Measurements from ENCODE around the gene ABHD12. TPM values are rescaled to one million over a fixed set of nuclear protein-coding genes. Genes with fewer than 3 reads are reported as not detected.
"Not testable (repeated sequence)": the region's sequence is repeated elsewhere in the genome, so short reads cannot be mapped to it uniquely, and the experiment has no call there.

ABHD12 gene
- total RNA-seq, 1 experiment from 2014 or later = 130 TPM

DNA sequence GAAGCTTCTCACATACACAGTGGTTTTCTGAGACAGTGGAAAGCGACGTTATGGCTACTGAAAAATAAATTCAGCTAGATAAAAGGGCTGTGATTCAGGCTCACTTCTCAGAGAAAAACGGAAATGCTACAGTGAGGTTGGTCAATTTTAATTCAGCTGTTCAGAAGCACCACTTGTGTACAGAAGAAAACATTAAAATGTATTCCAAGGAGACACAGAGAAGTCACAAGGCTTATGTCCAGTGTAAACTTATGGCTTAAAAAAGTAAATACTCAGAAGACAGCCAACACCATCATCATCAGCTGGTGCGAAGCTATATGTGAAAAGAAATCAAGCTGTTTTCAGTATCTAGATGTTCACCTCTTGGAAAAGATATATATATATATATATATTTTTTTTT, 68.6 kb downstream of the ABHD12 start:
- no peak for DNase-seq (ENCODE audit: low read depth)

DNA sequence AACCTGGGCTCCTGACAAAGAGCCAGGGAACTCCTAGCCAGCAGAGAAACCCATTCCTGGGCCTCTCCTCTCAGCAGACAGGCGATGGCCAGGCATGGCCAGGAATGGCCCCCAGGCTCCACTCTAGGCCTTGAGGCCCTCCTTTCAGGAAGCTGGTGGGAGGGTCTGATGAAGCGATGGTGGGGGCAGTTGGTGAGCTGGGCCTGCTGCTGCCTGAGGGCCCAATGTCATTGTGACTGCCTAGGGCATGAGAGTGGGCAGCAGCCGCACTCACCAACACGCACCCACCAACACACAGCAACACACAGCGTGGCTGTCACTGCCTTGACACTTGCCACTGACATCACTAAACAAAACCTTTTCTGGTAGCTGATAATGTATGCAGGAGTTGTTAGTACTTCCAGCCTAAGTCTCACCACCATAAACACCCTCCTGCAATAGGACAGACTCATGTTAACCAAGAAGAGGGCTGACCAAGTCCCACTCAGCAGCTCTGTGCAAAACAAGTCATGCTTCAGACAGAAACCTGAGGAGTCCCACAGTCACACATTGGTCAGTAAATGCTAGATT, 69.3 kb downstream of the ABHD12 start:
- DNase-seq (ENCODE audit: low read depth) = no peak

DNA sequence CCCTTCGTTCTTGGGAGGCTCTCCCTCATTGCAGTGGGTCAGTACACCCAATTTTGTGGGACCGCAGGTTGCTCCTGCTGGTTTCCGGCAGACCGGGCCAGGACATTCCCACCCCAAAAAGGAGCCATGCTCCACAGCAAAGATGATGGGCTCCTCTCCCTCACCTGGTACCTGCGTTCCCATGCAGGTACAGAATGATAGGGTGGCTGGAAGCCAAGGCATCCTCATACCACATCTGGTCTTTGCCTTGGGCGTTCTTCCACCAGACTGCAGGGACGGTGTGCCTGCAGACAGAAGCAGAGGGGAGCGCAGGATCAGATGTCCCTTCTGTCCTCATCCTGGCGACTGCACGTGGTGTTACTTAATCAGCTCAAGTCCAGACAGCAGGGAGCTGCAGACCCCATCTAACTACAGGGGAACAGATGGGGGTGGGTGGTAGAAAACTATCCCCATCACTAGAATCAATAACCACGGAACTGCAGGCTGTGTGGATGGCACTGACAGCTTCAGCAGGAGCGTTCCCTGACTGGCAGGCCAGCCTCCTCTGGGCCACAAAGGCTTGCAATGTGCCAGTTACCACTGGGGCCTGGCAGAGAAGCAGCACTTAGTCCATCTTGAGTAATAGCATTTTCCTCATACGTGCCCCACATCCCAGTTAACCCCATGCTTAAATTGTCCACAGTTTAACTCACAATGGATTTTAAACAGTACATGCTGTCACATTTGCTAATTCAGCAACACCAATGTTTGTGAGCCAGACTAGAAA, 70.4 kb downstream of the ABHD12 start:
- no peak for DNase-seq (ENCODE audit: low read depth)

DNA sequence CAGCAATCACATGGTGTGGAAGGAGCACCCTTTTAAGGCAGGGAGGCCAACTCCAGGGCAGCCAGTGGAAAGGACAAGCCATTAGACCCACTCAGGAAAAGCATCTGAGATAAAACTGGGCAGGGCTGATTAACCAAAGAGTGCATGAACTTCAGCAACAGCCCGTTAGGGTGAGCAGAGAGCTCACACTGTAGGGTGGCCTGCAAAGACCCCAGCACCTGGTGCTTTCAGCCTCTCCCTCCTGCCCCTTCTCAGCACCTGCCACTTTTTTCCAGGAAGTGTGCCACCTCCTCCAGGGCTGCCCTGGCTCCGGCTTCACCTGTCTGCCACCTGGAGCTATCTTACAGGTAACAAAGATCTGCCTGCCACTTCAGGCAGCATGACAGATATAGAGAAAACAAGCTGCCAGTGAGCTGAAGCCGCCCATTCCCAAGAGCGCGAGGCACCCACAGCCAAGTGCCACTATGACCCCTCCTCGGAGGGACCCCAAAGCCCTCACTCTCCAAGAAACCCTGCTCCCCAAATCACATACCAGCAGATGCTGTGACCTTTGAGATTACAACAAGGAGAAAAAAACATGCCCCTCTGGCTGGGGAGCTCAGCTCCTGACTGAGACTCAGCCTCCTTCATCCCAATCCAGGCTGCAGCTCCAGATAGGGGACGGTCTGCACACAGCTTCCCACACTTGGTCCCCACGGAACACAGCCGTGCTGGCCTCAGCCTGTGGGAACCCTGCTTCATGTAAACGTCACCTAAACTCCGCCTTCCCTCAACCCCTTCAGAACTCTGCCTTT, 71.2 kb downstream of the ABHD12 start:
- DNase-seq (ENCODE audit: low read depth) = no peak

DNA sequence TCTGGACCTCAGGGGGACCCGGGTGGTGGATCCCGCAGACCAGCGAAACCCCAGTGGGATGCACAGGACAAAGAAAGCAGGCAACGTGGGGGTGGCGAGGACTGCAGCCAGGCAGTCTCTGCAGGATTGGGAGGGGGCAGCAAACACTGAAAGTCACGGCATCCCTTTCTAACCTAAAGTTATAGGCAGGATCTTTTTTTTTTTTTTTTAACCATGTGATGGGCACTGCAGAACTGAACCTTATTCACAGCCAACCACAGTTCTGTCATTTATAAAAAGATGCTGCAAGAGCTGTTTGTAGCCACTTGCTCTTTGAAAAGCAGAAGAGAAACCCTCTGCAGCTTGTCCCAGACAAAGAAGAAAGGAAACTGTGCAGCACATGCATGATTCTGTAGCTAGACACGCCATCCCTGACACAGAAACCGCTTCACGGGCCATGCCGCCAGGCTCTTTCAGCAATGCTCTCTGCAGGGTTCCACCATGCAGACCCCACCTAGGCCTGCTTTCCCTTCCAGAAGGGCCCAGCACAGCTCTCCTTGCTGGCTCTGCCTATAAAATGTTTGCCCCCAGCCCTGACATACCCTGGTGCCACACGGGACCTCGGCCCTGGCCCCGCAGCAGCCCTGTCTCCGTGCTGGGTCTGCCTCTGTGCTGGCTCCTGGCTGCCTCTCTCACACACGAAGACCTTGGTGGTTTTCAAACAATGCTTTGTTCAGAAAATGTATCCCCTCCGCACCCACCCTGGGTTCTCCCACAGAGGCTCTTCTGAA, 72.0 kb downstream of the ABHD12 start:
- DNase-seq (ENCODE audit: low read depth) = no peak

DNA sequence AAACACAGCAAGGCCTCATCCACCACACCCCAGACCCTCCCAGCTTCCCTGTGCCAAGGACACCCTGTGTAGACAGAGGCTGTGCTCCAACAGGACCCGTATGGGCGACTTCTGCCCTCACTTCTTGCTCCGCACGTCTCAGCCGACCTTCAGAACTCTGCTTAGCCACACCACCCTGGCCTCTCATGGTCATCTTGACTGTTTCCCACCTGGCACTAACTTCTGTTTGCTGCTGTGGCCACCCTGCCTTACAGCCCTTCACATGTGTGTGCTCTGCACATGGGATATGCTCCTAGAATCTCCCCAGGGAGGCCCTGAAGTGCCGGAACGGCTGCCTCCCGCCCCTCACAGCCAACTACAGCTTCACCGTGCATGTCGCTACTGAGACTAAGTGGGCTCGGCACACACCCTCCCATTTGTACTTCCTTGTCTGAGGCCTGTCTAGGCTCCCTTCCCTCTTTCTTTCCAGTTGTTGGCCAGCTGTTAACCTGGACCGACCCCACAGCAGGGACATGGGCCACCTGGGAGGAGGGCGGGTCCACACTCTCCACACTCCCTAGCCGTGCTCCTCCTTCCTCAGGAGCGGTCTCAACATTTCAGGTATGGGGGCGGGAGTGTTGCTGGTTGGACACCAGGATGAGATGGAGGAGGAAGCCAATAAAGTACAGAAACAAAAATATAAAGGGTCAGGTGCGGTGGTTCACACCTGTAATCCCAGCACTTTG, 73.1 kb downstream of the ABHD12 start:
- DNase-seq (ENCODE audit: low read depth) = no peak

DNA sequence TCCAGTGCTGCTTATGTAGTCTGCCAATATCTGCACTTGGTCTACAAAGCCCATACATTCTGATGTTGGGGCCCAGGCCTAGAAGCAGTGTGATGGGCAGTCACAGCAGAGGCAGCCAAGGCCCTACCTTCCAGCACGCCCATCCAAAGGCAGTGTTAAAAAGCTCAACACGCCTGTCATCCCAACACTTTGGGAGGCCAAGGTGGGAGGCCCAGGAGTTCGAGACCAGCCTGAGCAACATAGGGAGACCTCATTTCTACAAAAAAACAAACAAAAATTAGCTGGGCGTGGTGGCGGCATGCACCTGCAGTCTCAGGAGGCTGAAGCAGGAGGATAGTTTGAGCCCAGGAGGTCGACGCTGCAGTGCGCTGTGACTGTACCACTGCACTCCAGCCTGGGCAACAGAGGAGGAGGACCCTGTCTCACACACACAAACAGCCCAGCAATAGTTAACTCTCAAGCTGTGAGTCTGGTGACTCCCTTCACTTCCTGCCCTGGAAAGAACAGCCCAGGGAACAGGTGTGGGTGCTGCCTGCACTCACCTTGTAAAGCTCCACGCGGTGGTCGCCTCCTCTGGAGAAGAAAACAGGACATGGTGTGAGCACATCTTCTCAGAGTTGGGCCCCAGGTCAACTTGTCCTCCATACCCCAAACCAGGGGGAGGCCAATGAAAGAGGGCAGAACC, 74.0 kb downstream of the ABHD12 start:
- DNase-seq (ENCODE audit: low read depth) = no peak

DNA sequence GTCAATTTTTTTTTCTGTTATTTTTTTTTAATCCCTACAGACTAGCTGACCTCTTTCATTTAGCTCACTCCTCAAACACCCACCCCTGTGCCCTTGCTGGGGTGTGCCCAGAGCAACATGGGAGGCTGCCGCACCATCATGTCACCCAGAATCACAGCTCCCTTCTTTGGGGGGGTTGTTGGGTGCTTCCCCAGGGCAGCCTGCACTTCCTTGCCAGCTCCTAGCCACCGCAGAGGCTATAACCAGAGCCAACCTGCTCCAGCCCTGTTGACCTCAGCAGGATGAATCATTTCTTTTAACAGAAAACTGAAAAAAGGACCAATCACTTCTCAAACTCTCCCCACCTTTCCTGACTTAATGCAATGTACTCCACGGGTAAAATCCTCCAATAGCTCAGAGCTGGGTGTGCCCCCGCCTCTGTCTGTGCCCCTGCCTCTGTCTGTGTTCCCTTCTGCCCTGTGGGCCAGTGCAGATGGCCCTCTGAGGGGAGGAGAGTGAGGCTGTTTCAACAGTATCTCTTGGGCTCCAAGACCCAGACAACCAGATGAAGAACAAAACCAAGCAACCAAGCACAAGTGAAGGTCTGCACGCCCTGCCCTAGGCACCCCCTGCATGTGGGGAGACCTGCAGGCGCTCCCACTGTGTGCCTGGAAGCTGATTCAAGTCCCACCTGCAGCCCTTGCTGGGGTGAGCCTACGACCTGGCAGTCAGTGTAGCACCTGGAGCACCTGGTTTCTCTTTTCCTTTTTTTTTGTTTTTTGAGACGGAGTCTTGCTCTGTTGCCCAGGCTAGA, 75.0 kb downstream of the ABHD12 start:
- peak; percentile 89 for DNase-seq (ENCODE audit: low read depth)

DNA sequence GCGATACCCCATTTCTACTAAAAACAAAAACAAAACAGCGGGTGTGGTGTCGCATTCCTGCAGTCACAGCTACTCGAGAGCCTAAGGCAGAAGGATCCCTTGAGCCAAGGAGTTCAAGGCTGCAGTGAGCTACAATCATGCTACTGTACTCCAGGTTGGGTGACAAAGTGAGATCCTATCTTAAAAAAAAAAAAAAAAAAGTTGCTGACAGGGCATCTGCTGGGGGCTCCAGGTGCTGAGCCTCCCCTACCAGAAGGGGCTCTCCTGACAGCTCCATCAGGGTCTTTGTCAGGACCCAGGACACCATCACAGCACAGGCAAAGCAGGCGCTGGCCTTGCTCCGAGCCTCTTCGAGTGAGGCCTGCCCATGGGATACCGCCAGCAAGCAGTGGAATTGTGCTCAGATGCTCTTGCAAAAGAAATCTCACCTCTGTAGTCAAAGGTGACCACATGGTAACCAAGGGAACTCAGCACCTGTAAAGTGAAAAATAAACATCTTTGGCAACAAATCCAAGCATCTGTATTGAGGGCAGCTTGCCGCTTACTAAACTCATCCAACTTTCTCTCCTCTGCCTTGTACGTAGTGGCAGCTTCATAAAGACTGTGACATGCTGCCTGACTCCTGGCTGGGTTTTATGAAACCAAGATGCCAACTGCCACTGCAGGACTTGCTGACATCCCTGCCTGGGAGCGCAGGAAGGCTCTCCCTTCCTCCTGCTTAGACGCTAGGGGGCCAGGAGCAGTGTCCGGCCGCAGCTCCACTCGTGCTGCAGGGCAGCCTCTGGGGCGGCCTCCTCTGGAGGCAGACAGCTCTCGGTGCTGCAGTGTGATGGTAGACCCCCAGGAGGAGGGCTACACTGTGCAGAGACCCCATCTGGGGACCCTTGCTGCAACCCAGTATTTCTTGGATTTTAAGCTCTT, 75.9 kb downstream of the ABHD12 start:
- DNase-seq (ENCODE audit: low read depth) = peak; percentile 37

DNA sequence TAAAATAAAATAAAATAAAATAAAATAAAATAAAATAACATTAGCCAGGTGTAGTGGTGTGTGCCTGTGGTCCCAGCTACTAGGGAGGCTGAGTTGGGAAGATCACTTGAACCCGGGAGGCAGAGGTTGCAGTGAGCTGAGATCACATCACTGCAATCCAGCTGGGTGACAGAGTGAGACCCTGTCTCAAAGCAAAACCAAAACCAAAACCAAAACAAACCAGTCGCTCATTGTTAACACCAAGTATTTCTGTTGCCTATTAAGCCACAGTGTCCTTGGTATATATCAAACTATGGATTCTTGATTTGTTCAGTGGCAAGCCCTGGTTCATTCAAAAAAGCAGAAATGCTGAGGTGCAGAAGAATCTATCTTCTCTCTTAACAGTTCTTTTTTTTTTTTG, 77.0 kb downstream of the ABHD12 start:
- no peak for DNase-seq (ENCODE audit: low read depth)

DNA sequence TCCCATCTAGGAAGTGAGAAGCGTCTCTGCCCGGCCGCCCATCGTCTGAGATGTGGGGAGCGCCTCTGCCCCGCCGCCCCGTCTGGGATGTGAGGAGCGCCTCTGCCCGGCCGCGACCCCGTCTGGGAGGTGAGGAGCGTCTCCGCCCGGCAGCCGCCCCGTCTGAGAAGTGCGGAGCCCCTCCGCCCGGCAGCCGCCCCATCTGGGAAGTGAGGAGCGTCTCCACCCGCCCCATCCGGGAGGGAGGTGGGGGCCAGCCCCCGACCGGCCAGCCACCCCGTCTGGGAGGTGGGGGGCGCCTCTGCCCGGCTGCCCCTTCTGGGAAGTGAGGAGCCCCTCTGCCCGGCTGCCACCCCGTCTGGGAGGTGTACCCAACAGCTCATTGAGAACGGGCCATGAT, 77.9 kb downstream of the ABHD12 start:
- not testable (repeated sequence) for DNase-seq (ENCODE audit: low read depth)

DNA sequence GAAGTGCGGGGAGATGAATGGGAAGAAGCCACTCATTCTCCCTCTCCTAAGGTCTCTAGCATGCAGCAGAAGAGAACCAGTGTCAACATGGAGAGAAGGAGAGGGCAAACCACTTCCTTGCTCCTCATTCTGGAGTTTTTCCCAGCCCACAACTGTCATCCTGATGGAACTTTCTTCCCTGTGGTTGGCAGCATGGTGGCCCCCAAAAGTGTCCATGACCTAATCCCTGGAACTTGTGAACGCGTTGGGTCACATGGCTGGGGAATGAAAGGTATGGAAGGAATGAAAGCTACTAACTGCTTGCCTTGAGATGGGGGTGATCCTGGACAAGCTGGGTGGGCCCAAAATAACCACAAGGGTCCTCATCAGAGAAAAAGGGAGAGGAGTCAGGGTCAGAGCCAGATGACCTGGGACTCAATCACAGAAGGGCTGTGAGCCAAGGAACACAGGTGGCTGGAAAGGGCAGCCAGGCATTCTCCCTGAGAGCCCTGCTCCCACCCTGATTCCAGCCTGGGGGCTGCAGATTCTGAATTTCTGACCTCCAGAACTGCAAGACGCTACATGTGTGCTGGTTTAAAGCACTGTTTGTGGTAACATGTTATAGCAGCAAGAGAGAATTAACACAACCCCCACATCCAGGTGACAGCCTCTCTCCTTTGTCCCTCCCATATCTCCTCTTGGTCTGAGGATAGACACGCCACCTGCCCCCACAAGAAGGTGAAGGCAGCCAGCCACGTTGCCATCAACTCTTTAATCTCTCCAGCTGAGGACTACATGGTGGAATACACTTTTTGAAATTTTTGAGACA, 79.5 kb downstream of the ABHD12 start:
- peak; percentile 96 for DNase-seq (ENCODE audit: low read depth)

DNA sequence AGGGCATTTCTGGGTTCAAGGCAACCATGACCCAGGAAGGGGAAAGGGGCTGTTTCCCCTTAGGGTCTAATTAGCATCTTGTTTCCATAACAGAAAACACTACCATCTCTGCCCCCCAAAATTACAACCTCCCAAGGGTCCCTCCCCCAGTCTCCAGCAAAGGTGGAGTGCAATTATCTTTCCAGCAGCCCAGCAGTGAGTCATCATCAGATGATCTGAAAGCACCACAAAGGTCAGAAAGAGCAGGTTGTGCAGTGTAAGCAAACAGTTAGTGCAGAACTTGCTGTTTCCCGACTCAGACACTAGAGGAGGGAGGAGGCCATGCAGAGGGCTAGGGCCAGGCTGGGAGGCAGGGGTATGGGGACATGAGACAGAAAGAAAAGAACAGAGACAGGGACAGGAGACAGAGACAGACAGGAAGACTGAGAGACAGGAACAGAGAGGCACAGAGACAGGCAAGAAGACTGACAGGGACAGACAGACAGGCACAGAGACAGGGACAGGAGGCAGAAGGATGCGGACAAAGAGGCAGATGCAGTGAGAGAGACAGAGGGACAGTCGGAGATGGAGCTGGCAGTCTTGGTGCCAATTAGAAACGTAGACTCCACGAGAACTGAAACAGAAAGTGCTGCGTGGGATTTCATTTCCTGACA, 80.2 kb downstream of the ABHD12 start:
- peak; percentile 100 for DNase-seq (ENCODE audit: low read depth)

DNA sequence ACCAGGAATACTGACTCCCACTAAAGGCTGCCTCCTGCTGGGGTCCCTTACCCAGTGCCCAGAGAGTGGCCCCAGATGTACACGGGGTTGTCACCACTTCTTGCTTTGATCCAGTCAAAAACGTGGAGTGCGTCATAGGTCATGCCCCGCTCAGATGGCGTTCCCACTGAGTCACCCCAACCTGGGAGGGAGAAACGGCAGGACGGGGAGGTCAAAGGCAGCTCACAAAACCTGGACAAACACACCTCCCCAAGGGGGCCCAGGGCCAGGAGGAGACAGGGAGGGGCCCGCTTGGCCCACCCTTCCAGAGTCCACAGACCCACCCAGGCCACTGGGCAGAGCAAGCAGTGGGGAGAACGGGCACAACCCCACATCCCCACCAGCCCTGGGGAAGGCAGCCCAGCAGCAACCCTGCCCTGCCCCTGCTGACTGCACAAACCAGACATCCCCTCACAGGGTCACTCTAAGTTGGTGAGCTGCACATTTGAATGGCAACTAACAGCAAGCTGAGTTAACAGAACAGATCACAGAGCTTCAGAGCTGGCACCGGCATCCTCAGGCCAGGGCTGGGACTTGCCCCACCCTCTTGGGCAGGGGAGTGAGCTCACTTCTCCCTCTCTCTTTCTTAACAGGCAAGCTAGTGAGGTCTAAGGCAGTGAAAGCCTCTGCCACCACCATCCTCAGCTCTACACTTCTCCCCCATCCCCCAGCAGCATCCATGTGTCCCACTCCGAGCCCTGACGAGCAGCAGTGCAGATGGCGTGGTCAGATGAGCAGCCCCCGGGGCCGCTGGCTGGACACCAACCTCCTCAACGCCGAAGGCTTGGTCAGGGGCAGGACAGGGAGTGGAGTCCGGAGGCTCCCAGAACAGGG, 81.0 kb downstream of the ABHD12 start:
- peak; percentile 99 for DNase-seq (ENCODE audit: low read depth)

DNA sequence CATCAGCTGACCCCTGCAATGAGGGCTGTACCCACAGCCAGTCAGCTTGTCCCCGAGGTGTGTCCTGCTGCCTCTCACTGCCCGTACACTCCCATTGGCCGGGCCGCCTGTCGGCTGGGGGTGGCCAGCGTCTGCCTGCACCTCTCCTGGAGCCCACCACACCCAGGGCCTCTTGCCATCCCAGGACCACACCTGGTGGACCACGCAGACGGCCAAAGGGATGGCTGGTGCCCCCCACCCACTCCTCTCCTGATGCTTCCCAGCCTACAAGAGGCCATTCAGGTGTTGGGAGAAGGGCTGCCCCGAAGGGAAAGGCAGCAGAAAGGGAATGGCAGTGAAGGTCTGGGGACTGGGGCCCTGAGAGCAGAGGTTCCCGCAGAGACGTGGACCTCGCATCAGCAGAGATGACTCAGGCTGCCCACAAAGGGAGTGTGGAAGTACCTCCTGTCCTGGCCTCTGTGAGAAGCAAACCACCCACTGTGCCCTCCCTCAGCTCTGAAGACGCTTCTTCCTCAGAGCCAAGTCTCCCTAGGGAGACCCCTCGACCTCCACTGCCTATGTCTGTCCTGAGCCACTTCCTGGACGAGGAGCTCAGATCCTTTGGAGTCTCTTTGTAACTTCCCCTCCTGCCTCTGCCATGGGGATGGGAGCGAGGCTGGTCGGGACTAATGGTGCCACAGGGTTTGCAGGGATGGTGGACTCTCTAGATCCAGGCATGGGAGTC, 81.8 kb downstream of the ABHD12 start:
- peak; percentile 96 for DNase-seq (ENCODE audit: low read depth)

DNA sequence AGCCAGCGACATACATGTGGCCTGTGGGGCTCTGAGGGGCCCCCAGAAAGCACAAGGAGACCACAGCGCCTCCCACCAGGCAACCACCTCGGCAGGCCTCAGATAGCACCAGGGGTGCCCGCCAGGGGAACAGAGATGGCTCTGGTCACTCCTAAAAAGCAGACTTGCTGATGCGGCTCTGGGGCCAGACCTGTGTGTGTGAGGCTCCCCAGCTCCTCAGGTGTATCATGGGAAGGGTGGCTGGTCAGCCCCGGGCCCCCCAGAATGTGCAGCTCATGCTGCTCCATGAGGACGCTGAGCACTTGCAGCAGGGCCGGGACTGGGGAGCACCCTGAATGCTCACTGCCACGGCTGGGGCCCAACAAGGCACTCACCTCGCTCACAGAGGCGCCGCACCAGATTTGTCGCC, 82.5 kb downstream of the ABHD12 start:
- DNase-seq (ENCODE audit: low read depth) = no peak
